HG03045 (cell line): Measurements from ENCODE around the gene POLR1A.

ENCODE experiments used
- ATAC-seq: cut with Tn5 transposase; IDR thresholded peaks from one replicate; pipeline ENCODE4 v1.9.1; 2021; ENCODE audit warnings: mild to moderate bottlenecking, moderate library complexity; ENCODE audit not compliant: unreplicated experiment

Gene POLR1A

DNA sequence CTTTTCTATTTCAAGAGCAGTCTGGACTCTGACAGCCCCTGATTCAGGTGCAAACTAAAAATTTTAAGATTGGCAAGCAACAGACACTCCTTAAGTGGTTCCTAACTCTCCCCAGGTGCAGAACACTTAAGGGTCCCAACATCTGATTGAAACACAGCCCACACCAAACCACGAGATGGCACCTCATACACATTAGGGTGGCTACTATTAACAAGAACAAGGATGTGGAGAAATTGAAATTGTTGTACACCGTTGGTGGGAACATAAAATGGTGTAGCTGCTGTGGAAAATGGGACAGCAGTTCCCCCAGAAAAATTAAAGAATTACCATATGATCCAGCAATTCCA, 82.3 kb downstream of the POLR1A start:
- no peak for ATAC-seq

DNA sequence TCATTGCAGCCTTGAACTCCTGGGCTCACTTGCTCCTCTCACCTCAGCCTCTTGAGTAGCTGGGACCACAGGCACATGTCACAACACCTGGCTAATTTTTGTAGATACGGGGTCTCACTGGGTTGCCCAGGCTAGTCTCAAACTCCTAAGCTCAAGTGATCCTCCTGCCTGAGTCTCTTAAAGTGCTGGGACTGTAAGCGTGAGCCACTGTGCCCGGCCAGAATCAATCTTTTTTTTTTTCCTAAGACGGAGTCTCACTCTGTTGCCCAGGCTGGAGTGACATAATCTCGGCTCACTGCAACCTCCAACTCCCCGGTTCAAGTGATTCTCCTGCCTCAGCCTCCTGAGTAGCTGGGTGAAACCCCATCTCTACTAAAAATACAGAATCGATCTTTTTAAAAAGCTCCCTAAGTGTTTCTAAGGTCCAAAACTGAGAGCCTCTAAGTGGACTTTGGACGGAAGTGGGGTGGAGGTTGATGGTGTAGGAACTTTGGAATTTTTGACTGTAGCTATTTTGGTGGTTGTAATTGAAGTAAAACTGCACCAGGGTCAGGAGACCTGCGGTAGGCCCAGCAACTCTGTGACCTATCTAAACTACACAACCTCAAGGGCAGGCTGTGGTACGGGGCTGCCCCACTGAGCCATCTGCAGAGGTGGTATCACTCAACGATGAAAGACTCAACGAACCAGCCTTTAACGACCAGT, 82.9 kb downstream of the POLR1A start:
- ATAC-seq, result no peak

DNA sequence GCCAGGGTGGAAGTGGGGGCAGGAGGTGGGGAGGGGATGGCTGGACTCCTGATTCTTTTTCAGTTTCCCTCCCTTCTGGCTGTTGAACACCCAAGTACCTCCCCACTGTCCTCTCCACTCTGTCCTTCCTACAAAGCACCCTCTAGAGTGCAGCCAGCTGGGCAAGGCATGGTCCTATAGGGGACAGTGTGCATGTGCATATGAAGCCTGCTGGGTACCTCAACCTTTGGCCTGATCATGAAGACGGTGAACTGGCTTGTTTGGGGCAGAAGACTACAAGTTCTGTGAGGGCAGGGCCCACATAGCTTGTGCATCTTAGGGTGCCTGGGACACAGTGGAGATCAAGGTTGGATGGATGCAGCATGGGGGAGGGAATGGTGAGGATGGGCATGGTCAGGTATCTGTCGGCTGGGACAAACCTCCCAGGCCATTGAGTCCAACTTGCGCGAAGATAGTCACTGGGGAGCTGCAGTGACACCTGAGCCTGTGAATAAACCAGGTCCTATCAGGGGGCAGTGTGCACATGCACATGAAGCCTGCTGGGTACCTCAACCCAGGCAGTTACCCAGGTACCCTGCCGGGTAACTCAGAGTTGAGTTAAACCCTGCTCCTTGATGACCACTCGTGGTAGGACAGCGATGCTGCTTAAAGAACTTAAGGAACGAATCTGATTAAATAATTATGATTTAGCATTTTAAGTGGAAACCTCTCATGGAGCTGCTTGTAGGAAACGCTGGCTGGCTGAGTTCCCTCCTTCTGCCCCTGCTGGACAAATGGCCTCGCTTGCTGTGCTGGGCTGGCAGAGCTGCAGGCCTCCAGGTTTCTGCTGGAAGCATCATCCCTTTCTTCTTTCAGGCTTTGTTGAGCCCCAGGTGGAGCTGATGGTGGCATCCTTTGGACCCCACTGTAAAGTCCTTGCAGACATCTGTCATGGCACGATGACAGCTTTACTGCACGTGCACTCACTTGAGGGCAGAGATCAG, 84.0 kb downstream of the POLR1A start:
- no peak for ATAC-seq

- no peak for ATAC-seq
Observed at GRCh38 chr2:86020984-86021383, 84.7 kb downstream of the POLR1A start.

GRCh38 chr2:86019121-86019520, 86.6 kb downstream of the POLR1A start:
- ATAC-seq, result no peak

- no peak for ATAC-seq
Observed at GRCh38 chr2:86017901-86018896, 87.5 kb downstream of the POLR1A start.

GRCh38 chr2:86016581-86016980, 89.1 kb downstream of the POLR1A start:
- no peak for ATAC-seq

- no peak for ATAC-seq
Observed at GRCh38 chr2:86015699-86016098, 90.0 kb downstream of the POLR1A start.

- no peak for ATAC-seq
Observed at GRCh38 chr2:86015006-86015405, 90.7 kb downstream of the POLR1A start.

- no peak for ATAC-seq
Observed at GRCh38 chr2:86014493-86014892, 91.2 kb downstream of the POLR1A start.

DNA sequence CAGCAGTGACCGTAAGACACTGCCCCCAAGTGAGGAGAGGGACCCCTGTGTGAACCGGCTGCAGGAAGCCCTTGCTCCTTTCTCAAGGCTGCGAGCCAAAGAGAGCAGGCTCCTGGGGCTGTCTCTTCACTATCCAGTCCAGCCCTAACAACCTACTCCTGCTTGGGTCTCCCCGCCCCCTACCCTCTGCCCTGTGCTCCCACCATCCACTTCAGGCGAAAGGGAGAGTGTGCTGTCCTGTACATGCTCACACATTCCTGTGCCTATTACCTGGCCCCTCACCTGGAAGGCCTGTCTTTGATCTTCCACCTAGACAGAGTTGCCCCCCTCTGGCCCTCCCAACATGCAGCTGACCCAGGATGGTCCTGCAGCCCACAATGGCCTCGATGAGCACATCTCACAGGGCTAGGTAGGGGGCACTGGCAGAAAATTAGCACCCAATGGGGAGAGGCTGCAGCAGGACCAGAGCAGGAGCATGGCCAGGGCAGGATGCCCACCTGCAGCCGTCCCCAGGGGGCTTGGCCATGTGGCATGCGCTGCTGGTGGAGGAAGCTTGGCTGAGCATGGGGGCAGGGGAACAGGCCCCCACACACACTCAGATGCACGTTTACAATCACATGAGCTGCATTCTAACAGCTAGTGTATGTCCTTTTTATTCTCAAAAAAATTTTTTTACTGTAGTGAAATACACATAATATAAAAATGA, 93.5 kb downstream of the POLR1A start:
- ATAC-seq, result no peak

GRCh38 chr2:86011449-86011941, 94.2 kb downstream of the POLR1A start:
- no peak for ATAC-seq

- no peak for ATAC-seq
Observed at GRCh38 chr2:86010083-86010482, 95.6 kb downstream of the POLR1A start.

GRCh38 chr2:86006524-86006923, 99.2 kb downstream of the POLR1A start:
- no peak for ATAC-seq

DNA sequence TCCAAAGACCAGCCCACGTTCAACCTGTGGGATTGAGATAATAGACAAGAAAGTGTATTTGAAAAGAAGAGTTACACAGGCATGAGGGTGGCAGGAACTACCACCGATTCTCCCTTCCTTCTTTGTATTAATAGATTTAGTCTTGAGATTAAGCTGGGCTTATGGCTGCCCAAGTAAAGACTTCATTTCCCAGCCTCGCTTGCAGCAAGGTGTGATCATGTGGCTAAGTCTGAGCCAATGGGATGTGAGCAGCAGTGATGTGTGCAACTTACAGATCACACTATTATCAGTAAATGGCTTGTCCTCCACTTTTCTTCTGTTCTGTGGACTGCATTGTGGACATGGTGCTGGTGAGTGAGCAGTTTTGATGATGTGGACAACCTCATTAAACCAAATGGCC, 101.7 kb downstream of the POLR1A start:
- no peak for ATAC-seq

GRCh38 chr2:86003104-86003503, 102.6 kb downstream of the POLR1A start:
- no peak for ATAC-seq

- no peak for ATAC-seq
Observed at GRCh38 chr2:86002375-86002774, 103.3 kb downstream of the POLR1A start.

DNA sequence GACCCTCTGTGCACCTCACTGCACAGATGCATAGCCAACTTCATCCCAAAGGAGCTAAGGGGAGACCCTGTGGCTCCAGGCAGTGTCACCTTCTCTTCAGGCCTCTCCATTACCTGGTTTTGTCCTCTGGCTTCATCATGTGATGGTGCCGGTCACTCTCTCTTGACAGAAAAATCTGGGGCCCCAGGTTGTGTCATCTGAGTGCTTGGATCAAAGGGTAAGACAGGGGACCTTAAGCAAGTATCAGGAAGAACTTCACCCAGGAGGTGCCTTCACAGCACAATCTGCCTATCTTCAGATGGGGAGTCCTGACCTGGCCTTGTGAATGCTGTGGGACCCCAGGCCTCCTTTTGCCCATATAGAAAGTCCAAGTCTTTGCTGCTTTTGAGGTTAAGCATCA, 104.4 kb downstream of the POLR1A start:
- ATAC-seq, result no peak

GRCh38 chr2:86000938-86001312, 104.8 kb downstream of the POLR1A start:
- ATAC-seq, result no peak
